Bronchial epithelial cell (primary cell): ENCODE data around the gene ATP8A1. TPM values are rescaled to one million over a fixed set of nuclear protein-coding genes. Genes with fewer than 3 reads are reported as not detected.
A peak's percentile ranks its signal among the peaks of the same experiment; 100 is the strongest.

Experiments used
- DNase-seq: peaks from one replicate; pipeline ENCODE4 v3.0.0-alpha.2; 2010; ENCODE audit warnings: low read depth
- FAIRE-seq: peaks from 2 replicates; lab custom pipeline; 2011; peaks lifted over from hg19 to GRCh38; lab: Jason Lieb, UNC
- H3K27me3 ChIP-seq: 2 replicates; pipeline ENCODE4 v1.5.1; 2011; ENCODE audit warnings: low read length; ENCODE audit not compliant: control insufficient read depth, insufficient read depth
- H3K36me3 ChIP-seq: 2 replicates; pipeline ENCODE4 v1.5.1; 2011; ENCODE audit warnings: low read length; ENCODE audit not compliant: control insufficient read depth, insufficient read depth
- H3K4me3 ChIP-seq: 2 replicates; pipeline ENCODE4 v1.5.1; 2011; ENCODE audit warnings: mild to moderate bottlenecking, low read depth, low read length, control low read depth
- CTCF ChIP-seq: IDR thresholded peaks from 2 replicates; pipeline ENCODE4 v1.5.1; 2011; ENCODE audit warnings: mild to moderate bottlenecking, moderate library complexity, low read length, control low read depth, inconsistent platforms; ENCODE audit not compliant: insufficient read depth, severe bottlenecking
- total RNA-seq: library from RNA; depleted of rRNA; stranded (reverse); fragments of >200 nt; gene quantifications from 2 replicates; pipeline ENCODE4 v1.2.1, GENCODE V29; 2014

Gene ATP8A1
- total RNA-seq, 1 donor from 2014 or later: 2.1 TPM

GRCh38 chr4:42416017-42416416 lies 240.9 kb downstream of the ATP8A1 start:
- no peak for TF ChIP-seq CTCF
- Histone ChIP-seq H3K4me3 (no peak overlapping the region), H3K27me3 (no peaks in the 10 kb centered on the region), H3K36me3 (no peaks in the 10 kb centered on the region)
- FAIRE-seq (no peak), DNase-seq (no peak)

- no peak for DNase-seq
- H3K27me3 ChIP-seq: no peaks in the 10 kb centered on the region
Observed at GRCh38 chr4:42415281-42415680, 241.6 kb downstream of the ATP8A1 start.

GRCh38 chr4:42412251-42412650 lies 244.7 kb downstream of the ATP8A1 start:
- no peaks in the 10 kb centered on the region for H3K27me3 ChIP-seq
- FAIRE-seq: no peak
- no peaks in the 10 kb centered on the region for H3K36me3 ChIP-seq
- H3K4me3 ChIP-seq: no peak overlapping the region
- no peak for TF ChIP-seq CTCF
- peak; percentile 72 for DNase-seq

More at GRCh38 chr4:42415281-42415680, 241.6 kb downstream of the ATP8A1 start:
- no peaks in the 10 kb centered on the region for H3K36me3 ChIP-seq
- TF ChIP-seq CTCF: no peak
- no peak overlapping the region for H3K4me3 ChIP-seq
- no peak for FAIRE-seq

- DNase-seq (peak; percentile 21), FAIRE-seq (no peak)
- Histone ChIP-seq H3K4me3 (no peak overlapping the region), H3K36me3 (no peaks in the 10 kb centered on the region), H3K27me3 (no peaks in the 10 kb centered on the region)
- TF ChIP-seq CTCF: no peak
Observed at GRCh38 chr4:42411803-42412202, 245.1 kb downstream of the ATP8A1 start.

- FAIRE-seq (no peak), DNase-seq (peak; percentile 17)
- H3K36me3 ChIP-seq: no peaks in the 10 kb centered on the region
- TF ChIP-seq CTCF: no peak
- no peak overlapping the region for H3K4me3 ChIP-seq
- H3K27me3 ChIP-seq: no peaks in the 10 kb centered on the region
Observed at GRCh38 chr4:42410446-42410845, 246.5 kb downstream of the ATP8A1 start.

- no peak for TF ChIP-seq CTCF
- peaks cover 9% of the 10 kb centered on the region for H3K27me3 ChIP-seq
- no peak for FAIRE-seq
- DNase-seq: no peak
- no peak overlapping the region for H3K4me3 ChIP-seq
- H3K36me3 ChIP-seq: no peaks in the 10 kb centered on the region
Observed at GRCh38 chr4:42404001-42404400, 252.9 kb downstream of the ATP8A1 start.
